Measurements from ENCODE around the gene ANKRD10. TPM values are rescaled to one million over a fixed set of nuclear protein-coding genes. Genes with fewer than 3 reads are reported as not detected.
A peak's percentile ranks its signal among the peaks of the same experiment; 100 is the strongest.

ANKRD10 gene
- total RNA-seq, 1 experiment from 2014 or later: 44.7 TPM

DNA sequence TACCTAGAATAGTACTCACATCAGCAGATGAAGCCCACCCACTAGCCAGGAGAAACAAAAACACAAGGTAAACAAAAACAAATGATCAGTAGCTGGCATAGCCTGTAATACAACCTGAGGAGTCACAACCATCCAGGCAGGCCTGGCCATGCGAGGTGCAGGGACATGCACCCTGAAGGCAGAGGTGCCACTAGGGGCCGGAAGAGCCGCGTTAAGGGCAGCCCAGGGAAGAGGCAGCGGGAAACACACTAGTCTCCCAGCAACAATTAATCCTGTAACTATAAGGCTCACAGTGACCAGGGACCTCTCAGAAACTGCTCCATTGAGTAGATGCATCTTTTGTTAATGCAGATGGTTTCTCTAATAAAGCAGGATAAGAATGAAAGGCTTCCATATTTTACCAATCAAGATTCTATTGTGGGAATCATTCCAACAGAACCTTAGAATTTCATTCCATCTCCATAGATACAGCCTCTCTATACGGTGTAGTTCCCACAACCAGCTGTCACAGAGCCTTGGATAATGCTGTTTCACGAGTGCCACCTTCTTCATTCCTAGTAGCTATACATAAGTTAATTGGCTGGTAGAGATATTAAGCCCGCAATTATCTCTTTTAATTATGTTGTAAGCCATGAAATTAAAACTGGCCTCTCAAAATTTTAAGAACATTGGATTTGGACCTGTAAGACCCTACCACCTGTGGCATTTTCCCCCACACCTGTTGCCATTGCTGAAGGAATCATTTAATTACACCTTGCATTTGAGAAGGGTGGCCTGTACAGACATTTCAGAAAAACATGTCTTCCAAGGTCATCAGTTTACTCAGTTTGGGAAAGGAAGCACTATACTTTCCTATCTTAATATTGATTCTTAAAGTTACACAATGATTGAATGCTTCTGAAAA is 28.7 kb downstream of the ANKRD10 start:
- DNase-seq (ENCODE audit: low read depth): no peak

DNA sequence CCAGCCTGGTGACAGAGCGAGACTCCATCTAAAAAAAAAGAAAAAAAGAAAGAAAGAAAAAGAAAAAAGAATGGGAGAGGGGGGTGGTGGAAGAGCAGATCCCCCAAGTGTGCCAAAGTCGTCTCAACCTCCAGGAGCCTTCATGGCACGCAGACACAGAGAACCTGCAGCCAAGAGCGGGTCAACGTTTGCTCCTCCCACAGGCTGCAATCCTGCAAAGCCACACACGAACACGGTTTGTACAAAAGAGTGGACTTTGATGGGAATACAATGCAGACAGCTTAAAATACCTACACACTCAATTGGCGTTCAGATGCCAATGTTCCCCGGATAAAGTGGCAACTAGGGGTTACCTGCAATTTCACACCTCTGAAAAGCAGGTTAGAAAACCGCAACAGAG is 29.4 kb downstream of the ANKRD10 start:
- DNase-seq (ENCODE audit: low read depth): no peak

DNA sequence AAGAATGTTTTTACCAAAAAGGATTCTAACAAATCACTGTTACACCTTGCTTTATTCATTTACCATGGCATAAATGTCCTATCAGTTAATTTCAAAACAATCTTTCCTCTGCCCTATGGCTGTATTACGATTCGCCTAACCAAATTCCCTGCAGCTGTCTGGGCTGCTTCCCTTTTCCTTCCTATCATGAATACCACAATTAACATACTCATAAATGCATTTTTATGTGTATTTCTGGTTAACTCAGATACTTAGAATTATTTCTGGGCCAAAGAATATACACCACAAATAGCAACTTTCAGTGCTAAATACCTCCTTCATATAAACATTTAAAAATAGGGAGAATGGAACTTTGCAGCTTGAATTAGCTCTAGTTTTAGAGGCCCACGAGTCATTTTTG is 30.4 kb downstream of the ANKRD10 start:
- no peak for DNase-seq (ENCODE audit: low read depth)

DNA sequence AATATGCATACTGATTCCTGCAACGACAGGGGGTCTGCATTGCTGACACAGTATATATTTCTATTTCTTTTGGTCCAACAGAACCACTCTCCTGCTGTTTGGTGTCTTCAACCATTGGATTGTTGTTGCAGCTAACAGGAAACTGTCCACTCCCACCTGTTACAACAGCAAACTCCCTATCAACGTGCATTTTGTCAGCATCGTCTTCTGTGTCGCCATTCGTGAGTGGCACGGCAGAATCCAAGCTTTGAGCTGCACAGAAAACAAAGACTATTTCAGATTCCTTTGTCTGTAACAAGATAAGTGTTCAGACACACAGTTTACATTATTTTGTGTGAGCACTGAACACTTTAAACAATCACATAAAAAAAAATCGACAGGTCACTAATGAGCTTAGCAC is 31.3 kb downstream of the ANKRD10 start:
- DNase-seq (ENCODE audit: low read depth): no peak

DNA sequence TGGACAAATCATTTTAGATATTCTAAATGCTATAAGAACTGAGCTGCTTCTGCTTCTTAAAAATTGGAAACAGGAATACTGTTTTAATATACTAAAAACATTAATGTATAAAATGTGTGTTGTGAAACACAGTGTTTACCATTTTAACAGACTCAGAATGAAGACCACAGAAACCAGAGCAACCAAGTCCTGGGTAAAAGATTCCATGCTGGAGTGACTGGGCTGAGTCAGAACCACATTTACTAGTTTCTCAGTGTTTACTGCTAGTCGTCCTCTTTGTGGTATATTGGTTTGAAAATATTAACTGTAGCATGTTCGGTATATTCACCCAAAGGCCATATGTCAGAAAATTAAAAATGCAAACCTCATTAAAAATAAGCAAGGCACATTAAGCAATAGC is 31.9 kb downstream of the ANKRD10 start:
- no peak for DNase-seq (ENCODE audit: low read depth)

DNA sequence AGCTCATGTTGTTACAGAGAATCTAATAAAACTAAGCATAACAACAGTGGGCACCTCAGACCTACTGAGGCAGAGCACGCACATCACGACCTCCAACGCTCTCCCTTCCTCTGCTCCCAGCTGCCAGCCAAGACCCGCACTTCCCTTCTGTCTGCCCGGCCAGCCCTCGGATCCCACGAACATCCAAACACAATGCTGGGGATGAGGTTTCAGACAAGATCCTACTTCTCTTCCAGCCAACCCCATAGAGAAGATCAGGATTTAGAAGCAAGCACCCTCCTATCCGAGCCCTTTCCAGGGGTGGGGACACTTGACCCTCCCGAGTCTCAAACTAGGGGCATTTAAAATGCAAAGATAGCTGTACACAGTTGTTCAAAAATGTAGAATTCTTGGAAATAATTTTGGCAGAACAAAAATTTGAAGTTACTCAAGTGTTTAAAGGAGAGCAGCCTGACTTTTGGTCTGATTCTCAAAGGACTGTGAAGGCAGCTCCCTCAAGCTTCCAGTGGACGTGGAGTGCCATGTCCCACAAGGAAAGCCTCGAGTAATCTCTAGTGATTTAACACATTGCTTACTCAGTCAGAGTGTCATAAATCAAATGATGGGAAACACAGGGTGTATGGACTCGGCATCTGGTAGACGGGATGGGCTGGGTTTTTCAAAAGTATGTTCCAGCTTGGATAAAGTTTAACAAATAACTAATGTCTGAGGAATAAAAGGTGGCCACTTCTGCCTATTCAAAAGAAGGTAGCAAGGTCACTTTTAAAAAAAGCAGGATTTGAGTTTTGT is 32.8 kb downstream of the ANKRD10 start:
- DNase-seq (ENCODE audit: low read depth): no peak

DNA sequence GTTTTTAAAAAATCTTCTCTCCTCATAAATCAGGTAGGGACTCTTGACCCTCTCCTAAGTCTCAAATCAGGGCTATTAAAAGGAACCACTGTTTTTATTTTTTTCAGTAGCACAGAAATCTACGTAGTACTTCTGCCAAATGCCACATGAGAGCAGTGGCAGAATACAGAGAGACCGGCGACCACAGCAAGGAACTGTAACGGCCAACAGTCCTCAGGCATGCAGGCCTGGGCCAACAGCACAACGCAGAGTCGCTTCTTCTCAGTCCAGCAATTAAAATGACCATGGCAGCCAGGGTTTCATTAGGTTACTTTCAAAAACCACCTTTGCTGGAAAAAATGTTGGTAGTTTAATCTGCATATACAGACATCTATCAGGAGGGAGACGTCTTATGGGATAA is 34.2 kb downstream of the ANKRD10 start:
- no peak for DNase-seq (ENCODE audit: low read depth)

DNA sequence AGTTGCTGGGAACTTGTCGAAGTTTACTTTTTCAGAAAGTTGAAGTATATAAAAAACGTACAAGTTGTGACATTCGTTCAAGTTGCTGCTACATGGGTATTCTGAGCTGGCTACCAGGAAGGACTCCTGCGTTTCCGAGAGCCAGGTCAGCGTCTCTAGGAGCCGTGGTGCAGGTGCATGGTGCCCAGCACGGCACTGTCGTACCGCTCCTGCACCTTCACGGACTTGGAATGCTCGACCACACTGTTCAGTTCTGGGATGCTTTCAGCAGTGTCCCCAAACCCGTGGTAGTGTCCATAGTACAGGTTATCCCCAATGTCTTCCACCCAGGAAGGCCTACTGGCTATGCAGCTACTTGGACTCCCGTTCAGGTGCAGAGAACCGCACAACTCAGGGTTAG is 35.4 kb downstream of the ANKRD10 start:
- DNase-seq (ENCODE audit: low read depth): no peak

DNA sequence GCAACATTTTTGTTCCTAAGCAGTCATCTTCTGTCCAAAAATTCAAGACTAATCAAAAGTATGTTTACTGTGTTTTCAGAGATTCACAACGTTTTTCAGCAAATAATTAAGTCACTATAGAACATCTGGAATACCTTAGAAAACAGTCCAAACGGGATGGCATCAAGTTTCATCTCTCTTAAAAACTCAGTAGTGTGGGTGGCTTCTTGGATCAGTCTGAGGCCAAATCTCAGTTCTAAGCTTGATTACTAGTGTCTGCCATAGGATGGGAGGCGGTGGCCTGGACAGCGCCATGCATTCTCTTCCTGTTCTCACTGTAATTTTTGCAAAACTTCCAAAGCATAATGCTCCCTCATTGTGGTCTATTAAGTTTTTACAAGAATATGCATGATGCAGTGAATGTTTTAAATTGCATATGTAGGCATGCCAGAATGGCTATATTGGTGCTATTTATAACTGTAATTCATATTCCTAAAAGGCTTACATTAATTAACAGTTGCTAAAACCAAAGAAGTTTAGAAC is 37.1 kb downstream of the ANKRD10 start:
- DNase-seq (ENCODE audit: low read depth): no peak

DNA sequence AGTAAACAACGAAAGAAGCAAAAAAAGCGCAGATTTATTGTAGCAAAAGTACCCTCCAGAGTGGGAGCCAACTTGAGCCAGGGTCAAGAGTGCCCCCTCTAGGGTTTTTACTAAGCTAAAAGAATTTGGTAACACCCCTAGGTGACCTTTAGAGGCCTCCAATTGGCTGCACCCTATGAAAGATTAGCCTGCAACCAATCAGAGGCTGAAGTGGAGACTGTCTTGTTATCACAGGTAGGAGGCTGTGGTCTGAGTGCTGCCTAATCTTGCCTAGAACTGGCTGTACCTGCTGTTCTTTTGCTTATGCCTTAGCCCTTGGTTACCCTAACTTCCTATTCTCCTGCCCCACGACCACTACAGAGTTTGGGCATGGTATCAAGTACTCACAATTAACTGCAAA is 38.3 kb downstream of the ANKRD10 start:
- DNase-seq (ENCODE audit: low read depth): no peak

DNA sequence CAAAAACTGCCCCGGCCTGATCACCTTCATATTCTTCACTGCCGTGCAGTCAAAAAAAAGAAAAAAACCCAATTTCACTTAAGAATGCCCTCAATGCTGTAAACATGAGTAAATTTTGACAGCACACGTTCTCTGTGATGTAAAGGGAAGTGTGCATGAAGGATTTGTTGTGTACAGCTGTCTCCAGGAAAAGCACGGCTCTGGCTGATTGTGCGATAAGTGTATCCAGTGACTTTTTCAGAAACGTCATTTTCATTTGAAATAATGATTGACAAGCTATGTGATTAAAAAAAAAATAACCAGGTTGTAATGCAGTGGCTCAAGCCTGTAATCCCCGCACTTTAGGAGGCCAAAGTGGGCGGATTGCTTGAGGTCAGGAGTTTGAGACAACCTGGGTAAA is 39.6 kb downstream of the ANKRD10 start:
- no peak for DNase-seq (ENCODE audit: low read depth)

DNA sequence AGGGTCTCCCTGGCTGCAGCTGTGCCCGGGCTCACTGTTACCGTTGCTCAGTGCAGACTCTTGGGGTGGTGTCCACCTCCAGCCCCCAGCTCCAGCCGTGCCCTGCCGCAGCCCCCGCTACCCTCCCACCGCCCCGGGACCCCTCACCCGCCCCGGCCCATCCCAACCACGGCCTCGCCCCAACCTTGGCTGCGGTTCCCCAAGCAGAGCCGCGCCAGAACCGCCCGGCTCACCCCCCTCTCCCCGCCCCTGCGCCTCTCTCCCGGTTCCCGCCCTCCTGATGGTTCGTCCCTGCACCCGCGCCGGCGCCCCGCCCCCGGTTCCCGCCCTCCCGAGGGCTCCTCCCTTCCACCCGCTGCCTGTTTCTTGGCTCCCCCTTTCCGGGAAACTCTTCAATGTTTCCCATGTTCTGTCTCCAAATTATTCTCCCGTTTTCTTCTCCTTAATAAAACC is 40.3 kb downstream of the ANKRD10 start:
- DNase-seq (ENCODE audit: low read depth): peak; percentile 76

DNA sequence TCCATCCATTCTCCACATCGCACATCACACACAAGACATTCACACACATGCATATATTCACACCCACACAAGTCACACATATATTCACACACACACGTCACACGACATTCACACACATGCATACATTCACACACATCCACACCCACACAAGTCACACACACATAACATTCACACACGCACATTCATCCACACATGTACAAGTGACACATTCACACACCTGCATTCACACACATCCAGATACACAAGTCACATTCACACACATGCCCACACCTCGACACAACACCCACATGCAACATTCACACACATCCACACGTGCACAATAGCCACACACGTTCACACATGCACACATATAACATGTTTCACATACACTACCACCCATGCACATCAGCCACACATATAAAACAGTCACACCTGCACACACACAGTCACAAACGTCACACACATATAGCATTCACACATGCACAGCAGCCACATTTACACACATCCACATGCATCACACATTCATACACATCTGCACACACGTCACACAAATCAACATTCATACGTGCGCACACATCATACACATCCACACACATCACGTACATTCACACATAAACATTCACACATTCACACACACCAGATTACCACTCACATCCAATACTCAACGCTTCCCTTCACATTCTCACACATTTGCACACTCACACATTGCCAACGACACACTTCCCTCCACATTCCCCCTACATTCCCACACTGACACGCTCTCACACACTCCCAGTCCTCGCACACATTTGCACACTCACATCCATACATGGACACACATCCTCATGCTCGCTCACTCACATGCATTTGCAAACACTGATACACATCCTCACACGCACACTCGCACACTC is 41.0 kb downstream of the ANKRD10 start:
- no peak for DNase-seq (ENCODE audit: low read depth)

DNA sequence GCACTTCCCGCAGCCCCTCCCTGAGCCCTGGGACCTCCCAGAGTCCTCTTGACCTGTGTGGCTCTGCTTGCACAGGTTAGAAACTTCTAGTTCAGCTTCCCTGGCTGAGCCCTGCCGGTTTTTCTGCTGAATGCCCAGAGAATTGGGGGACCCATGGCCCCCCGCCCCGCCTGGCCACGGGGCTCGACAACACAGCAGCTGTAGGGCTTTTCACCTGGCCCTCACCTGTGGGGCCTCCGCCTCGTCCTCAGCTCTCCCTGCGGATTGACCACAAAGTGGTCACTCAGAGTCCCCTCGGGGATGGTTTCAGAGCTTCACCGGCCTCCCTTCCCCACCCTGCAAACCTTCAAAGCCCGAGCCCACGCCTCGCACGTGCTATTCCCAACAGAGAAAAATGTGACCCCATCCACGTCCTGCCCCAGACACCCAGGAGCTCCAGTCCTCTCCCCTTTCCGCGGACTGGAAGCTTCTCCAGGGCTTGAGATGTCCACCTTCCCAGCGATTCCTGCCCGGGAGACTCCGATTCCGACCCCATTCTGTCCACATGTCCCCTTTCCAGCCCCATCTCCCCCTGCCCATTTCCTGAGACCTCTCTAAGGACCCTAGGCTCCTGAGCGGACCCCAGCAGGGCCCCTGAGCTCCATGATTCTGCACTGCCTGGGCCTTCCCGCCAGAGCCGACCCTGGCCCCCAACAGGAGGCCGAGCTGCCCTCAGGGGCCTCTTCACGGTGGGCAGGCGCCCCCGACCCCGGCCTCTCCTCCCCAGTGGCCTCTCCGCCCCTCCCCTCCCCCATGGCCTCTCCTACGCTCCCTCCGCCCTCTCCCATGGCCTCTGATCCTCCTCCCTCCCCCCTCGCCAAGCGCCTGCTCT is 41.9 kb downstream of the ANKRD10 start:
- DNase-seq (ENCODE audit: low read depth): no peak

DNA sequence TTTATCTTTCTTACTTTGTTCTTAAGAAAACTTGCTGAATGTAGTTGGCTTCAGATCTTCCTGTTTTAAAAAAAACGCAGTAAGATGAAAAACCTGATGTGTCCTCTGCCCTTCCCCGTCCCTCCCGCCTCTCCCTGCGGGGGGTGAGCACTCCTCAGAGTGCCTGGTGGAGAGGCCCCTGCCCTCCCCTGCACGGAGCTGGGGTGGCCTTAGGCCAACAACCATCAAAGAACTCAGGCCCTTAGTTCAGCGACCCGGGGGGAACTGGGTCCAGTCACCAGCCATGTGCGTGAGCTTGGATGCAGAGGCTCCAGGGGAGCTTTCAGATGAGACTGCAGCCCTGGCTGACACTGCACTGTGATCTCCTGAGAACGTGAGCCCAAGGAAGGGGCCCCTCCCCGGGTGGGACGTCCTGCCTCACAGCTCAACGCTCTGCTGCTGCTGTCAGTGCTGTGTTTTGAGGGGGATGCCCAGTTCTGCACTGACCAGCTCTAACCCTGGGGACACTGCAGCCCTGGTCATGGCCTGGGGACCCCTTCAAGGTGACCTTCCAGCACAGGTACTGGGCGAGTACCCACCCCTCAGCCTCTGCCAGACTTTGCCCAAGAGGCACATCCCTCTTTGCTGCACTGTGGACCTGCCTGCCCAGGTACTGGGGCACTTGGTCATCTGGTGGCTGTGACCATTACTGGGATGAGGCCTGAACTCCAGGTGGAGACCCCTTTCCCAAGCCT is 42.7 kb downstream of the ANKRD10 start:
- DNase-seq (ENCODE audit: low read depth): peak; percentile 54

DNA sequence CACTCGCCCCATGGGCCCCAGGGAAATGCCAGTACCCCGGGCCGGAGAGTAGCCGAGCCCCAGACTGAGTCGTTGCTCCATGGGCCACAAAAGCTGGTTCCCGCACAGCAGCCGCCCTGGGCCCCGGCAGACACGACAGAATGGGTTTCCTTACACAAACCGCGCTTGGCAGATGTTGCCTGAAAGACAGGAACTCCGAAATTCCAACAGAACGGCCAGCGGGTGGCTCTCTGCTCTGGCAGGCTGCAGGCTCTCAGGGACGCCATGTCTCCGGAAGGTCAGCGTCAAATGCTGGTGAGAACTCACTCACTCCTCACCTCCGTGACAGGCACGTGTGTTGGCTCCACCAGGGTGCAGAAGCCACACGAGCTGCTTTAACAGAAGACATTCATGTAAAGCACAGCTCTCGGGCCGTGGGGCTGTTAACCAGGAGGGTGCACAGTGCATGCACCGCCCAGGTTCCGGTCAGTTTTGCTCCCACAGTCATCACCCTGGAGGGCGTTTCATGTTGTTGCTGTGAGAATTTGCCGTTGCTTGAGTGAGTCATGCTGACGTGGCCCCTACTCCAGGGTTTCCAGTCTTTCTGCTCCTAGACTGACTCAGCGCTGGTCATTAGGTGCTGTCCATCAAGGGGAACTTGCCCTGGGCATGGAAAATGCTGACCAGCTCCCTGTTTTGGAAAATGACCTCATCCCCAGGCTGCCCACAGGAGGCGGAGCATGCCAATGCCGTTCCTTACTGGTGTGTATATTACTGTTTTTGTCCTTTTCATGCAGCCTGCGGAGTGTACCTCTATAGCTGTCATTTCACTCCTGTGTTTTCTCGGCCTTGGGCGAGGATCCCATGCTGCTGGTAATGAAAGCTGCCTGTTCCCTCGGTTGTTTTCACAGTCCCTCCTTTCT is 44.8 kb downstream of the ANKRD10 start:
- DNase-seq (ENCODE audit: low read depth): peak; percentile 100

DNA sequence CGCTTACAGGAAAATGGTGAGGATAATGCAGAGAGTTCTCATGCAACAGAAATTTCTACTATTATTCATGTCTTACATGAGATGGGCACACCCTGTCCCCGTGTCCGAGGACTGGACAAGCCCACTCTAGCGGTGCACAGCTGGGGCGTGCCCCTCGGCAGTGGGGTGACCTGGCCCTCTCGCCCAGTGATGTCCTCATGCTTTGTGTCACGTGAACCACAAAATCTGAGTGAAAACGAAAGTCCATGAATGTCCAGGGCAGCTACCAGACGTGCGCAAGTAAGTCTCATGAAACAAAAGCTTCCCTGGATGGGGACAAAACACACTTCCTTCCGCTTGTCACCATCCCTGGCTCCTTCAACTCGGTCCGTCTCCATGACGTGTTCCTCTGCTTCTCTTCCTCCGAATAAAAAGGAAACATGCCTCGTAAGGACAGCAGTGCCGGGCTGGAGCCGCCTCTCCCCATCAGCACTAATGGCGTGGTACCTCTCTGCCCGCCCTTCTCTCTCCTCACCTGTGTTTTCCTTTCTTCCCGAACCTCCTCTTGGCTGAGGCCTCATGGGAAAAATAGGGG is 45.6 kb downstream of the ANKRD10 start:
- DNase-seq (ENCODE audit: low read depth): peak; percentile 60

DNA sequence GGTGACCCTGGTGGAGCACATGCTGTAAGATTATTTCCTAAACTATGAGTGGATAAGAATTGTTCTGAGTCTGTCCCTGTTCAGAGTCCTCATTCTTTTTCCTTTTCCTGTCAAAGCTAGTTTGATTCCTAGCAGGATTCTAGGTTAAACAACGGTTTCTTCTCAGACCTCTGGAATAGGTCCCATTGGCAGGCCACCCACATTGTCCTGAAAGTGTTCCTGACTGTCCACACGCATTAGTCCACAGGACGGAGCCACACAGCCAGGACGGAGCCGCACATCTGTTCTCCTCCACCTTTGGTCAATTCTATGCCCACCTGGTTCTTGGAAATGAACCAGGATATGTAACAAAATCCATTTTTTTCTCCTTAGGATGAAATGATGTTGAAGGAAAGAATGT is 46.1 kb downstream of the ANKRD10 start:
- no peak for DNase-seq (ENCODE audit: low read depth)

DNA sequence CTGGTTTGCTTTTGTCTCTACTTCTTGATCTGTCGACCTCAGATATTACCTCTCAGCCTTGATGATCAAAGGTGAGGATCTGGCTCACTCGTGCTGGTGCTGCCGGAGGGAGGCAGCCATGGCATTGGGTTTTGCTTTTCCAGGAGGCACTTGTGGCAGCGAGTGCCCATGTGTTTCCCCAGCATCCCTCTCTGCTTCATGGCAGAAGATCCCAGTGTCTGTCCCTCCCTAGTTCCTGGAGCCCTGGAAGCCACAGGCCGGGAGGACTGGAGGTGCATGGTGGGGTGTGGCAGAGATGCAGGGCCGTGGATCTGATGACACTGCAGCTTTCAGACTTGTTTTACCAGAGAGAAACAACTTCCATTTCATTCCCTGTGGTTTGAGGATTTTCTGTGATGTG is 47.5 kb downstream of the ANKRD10 start:
- no peak for DNase-seq (ENCODE audit: low read depth)
